ENCODE measurements around the gene PRKX. TPM values are rescaled to one million over a fixed set of nuclear protein-coding genes. Genes with fewer than 3 reads are reported as not detected.

The PRKX gene
- total RNA-seq, 1 donor from 2014 or later: 58.8 TPM

- DNase-seq (ENCODE audit: low spot score in 2 of 2, unreplicated experiment in 2 of 2): no peak
- no peaks in the 10 kb centered on the region for H3K27me3 Mint-ChIP-seq (ENCODE audit: low read depth)
- H3K9me3 Mint-ChIP-seq: peaks cover 3% of the 10 kb centered on the region
- TF ChIP-seq, protein P1, sequence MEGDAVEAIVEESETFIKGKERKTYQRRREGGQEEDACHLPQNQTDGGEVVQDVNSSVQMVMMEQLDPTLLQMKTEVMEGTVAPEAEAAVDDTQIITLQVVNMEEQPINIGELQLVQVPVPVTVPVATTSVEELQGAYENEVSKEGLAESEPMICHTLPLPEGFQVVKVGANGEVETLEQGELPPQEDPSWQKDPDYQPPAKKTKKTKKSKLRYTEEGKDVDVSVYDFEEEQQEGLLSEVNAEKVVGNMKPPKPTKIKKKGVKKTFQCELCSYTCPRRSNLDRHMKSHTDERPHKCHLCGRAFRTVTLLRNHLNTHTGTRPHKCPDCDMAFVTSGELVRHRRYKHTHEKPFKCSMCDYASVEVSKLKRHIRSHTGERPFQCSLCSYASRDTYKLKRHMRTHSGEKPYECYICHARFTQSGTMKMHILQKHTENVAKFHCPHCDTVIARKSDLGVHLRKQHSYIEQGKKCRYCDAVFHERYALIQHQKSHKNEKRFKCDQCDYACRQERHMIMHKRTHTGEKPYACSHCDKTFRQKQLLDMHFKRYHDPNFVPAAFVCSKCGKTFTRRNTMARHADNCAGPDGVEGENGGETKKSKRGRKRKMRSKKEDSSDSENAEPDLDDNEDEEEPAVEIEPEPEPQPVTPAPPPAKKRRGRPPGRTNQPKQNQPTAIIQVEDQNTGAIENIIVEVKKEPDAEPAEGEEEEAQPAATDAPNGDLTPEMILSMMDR (IDR thresholded peaks at IDR 0.05; ENCODE audit: unreplicated experiment): no peak
- no peak overlapping the region for H3K4me3 Mint-ChIP-seq
- H3K27ac Mint-ChIP-seq: peak overlapping the region; percentile 13
- peaks cover 27% of the 10 kb centered on the region for H3K4me1 Mint-ChIP-seq
- peaks cover 9% of the 10 kb centered on the region for H3K36me3 Mint-ChIP-seq
Observed at GRCh38 chrX:3598709-3599108, 114.7 kb downstream of the PRKX start.

DNA sequence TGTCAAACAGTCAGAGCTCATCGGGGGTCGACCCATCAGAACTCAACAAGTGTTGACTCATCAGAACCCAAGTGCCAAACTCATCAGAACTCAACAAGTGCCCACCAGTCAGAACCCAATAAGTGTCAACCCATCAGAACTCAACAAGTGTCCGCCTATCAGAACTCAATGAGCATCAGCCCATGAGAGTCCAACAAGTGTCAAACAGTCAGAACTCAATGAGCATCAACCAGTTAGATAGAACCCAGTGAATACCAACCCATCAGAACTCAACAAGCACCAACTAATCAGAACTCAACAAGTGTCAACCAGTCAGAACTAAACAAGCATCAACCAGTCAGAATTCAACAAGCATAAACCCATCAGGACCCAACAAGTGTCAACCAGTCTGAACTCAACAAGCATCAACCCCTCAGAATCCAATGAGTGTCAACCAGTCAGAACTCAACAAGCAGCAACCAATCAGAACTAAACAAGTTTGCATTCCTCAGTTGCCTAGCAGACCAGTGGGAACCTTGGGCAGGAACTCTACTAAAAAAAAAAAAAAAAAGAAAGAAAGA is 115.3 kb downstream of the PRKX start:
- H3K9me3 Mint-ChIP-seq: peaks cover 5% of the 10 kb centered on the region
- no peak overlapping the region for H3K27ac Mint-ChIP-seq
- no peak overlapping the region for H3K4me3 Mint-ChIP-seq
- TF ChIP-seq, protein P1 (IDR thresholded peaks at IDR 0.05; ENCODE audit: unreplicated experiment): no peak
- H3K36me3 Mint-ChIP-seq: peaks cover 10% of the 10 kb centered on the region
- no peak for DNase-seq (ENCODE audit: low spot score in 2 of 2, unreplicated experiment in 2 of 2)
- H3K27me3 Mint-ChIP-seq (ENCODE audit: low read depth): no peaks in the 10 kb centered on the region
- H3K4me1 Mint-ChIP-seq: peaks cover 27% of the 10 kb centered on the region

- Mint-ChIP-seq H3K27ac (no peak overlapping the region), H3K4me3 (peak overlapping the region; percentile 44), H3K27me3 (ENCODE audit: low read depth) (no peaks in the 10 kb centered on the region), H3K9me3 (peaks cover 3% of the 10 kb centered on the region), H3K4me1 (no peaks in the 10 kb centered on the region), H3K36me3 (peaks cover 3% of the 10 kb centered on the region)
- DNase-seq (ENCODE audit: low spot score in 2 of 2, unreplicated experiment in 2 of 2): no peak
- TF ChIP-seq, protein P1 (IDR thresholded peaks at IDR 0.05; ENCODE audit: unreplicated experiment): no peak
Observed at GRCh38 chrX:3592184-3592583, 121.3 kb downstream of the PRKX start.

- no peak overlapping the region for H3K4me3 Mint-ChIP-seq
- no peaks in the 10 kb centered on the region for H3K4me1 Mint-ChIP-seq
- peaks cover 3% of the 10 kb centered on the region for H3K9me3 Mint-ChIP-seq
- H3K36me3 Mint-ChIP-seq: peaks cover 2% of the 10 kb centered on the region
- TF ChIP-seq, protein P1 (IDR thresholded peaks at IDR 0.05; ENCODE audit: unreplicated experiment): no peak
- no peak for DNase-seq (ENCODE audit: low spot score in 2 of 2, unreplicated experiment in 2 of 2)
- no peaks in the 10 kb centered on the region for H3K27me3 Mint-ChIP-seq (ENCODE audit: low read depth)
- H3K27ac Mint-ChIP-seq: no peak overlapping the region
Observed at GRCh38 chrX:3589474-3589873, 124.0 kb downstream of the PRKX start.

GRCh38 chrX:3585719-3586118 is 127.7 kb downstream of the PRKX start:
- TF ChIP-seq, protein P1 (IDR thresholded peaks at IDR 0.05; ENCODE audit: unreplicated experiment): no peak
- no peak overlapping the region for H3K27ac Mint-ChIP-seq
- peaks cover 7% of the 10 kb centered on the region for H3K27me3 Mint-ChIP-seq (ENCODE audit: low read depth)

More at GRCh38 chrX:3585719-3586118, 127.7 kb downstream of the PRKX start:
- no peaks in the 10 kb centered on the region for H3K4me1 Mint-ChIP-seq
- H3K4me3 Mint-ChIP-seq: no peak overlapping the region
- H3K9me3 Mint-ChIP-seq: no peaks in the 10 kb centered on the region
- DNase-seq (ENCODE audit: low spot score in 2 of 2, unreplicated experiment in 2 of 2): no peak
- no peaks in the 10 kb centered on the region for H3K36me3 Mint-ChIP-seq
